Measurements from ENCODE around the gene H1-8.

- TF ChIP-seq CTCF (IDR thresholded peaks at IDR 0.05) (no peak), POLR2A (IDR thresholded peaks at IDR 0.05) (no peak), POLR2AphosphoS5 (IDR thresholded peaks at IDR 0.05) (no peak)
Observed at GRCh38 chr3:129533406-129533805, 9.6 kb upstream of the H1-8 start.

All from upper lobe of left lung (tissue), 4 donors.